GM08714 (cell line): Measurements from ENCODE around the gene CEP85L.

Experiments used
- H3K4me3 ChIP-seq: fragments of 200-500 bp; sonication (Bioruptor generic); 2 replicates; pipeline ENCODE4 v1.5.1; 2014; ENCODE audit warnings: mild to moderate bottlenecking, low read length, inconsistent platforms
- ZNF274 ChIP-seq: IDR thresholded peaks from 2 replicates; pipeline ENCODE4 v1.6.1; 2012; ENCODE audit warnings: mild to moderate bottlenecking, low read depth, low read length

CEP85L gene

GRCh38 chr6:118530942-118531341, 120.4 kb downstream of the CEP85L start:
- TF ChIP-seq ZNF274: no peak
- no peak overlapping the region for H3K4me3 ChIP-seq

DNA sequence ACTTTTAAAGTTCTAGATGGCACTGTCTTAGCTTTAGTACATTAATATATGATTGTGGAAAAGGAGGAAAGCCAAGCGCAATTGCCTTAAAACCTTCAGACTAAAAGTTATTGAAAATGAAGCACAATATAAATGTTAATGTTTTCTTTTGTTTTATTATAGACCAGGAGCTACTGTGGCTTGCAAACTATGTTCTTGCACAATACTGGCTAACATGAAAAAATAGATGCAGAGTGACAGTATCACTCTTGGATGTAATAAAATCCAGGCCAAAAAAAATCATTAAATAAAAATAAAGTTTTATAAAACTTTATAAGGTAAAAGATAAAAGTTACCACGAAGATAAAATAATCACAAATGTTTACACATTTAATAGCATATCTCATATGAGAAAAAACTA, 121.6 kb downstream of the CEP85L start:
- no peak for TF ChIP-seq ZNF274

GRCh38 chr6:118528129-118528528, 123.3 kb downstream of the CEP85L start:
- no peak overlapping the region for H3K4me3 ChIP-seq
- no peak for TF ChIP-seq ZNF274

More for the DNA sequence above, 121.6 kb downstream of the CEP85L start:
- H3K4me3 ChIP-seq: no peak overlapping the region

GRCh38 chr6:118525913-118526780, 125.2 kb downstream of the CEP85L start:
- no peak for TF ChIP-seq ZNF274
- no peak overlapping the region for H3K4me3 ChIP-seq

GRCh38 chr6:118524686-118525085, 126.7 kb downstream of the CEP85L start:
- TF ChIP-seq ZNF274: no peak
- no peak overlapping the region for H3K4me3 ChIP-seq

GRCh38 chr6:118523216-118523615, 128.2 kb downstream of the CEP85L start:
- H3K4me3 ChIP-seq: no peak overlapping the region
- TF ChIP-seq ZNF274: no peak

- H3K4me3 ChIP-seq: no peak overlapping the region
- TF ChIP-seq ZNF274: no peak
These were observed 129.0 kb downstream of the CEP85L start for GRCh38 chr6:118522422-118522821.

GRCh38 chr6:118514689-118515088, 136.7 kb downstream of the CEP85L start:
- H3K4me3 ChIP-seq: no peak overlapping the region
- TF ChIP-seq ZNF274: no peak

DNA sequence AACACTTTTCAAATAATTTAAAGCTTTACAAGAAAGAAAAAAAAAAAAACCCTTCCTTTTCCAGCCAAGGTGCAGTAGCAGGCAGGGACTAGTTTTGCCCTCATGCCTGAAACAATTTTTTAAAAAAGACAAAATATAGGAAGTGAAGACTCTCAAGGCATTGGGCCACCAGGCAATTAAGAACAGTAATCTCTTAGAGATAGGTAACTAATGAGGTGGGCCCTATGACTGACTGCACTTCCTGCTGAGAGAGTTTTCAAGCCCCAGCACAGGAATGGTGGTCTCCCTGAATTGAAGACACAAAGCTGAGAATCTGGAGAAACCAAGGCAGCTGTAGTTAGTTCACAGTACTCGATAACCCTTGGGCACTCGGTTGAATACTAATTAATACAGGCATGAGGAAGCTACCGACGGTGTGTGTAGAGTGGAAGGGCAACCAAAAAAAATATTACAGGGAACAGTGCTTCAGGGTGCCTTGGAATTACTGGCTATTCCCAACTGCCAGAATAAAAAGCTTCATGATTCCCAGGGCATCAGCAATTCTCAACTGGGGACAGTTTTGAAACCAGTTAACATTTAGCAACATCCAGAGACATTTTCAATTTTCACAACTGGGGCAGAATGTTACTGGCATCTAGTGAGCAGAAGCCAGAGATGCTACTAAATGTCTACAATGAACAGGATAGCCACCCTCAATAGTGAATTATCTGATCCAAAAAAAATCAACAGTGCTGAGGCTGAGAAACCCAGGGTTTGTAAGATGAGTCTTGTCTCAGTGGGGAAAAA, 139.3 kb downstream of the CEP85L start:
- no peak overlapping the region for H3K4me3 ChIP-seq
- TF ChIP-seq ZNF274: no peak

- no peak for TF ChIP-seq ZNF274
- no peak overlapping the region for H3K4me3 ChIP-seq
These were observed 142.3 kb downstream of the CEP85L start for GRCh38 chr6:118509009-118509617.

GRCh38 chr6:118507636-118508035, 143.8 kb downstream of the CEP85L start:
- H3K4me3 ChIP-seq: no peak overlapping the region
- TF ChIP-seq ZNF274: no peak

- no peak for TF ChIP-seq ZNF274
- no peak overlapping the region for H3K4me3 ChIP-seq
These were observed 145.2 kb downstream of the CEP85L start for GRCh38 chr6:118506071-118506638.

DNA sequence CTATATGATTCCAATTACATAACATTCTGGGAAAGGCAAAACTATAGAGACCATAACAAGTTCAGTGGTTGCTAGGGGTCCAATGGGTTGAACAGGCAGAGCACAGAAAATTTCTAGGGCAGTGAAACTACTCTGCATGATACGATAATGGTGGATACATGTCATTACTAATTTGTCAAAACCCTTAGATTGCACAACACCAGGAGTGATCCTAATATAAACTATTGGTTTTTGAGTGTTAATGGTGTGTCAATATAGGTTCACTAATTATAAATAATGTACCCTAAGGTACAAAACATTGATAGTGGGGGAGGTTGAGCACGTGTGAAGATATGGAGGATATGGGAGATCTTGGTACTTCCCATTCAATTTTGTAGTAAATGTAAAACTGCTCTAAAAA, 145.7 kb downstream of the CEP85L start:
- no peak for TF ChIP-seq ZNF274
- H3K4me3 ChIP-seq: no peak overlapping the region

GRCh38 chr6:118504611-118505010, 146.8 kb downstream of the CEP85L start:
- H3K4me3 ChIP-seq: no peak overlapping the region
- no peak for TF ChIP-seq ZNF274
